AG20443 (cell line): ENCODE data around the gene SPG7.

ENCODE experiments used
- DNase-seq: peaks from one replicate; pipeline ENCODE4 v3.0.0; 2012; ENCODE audit warnings: low spot score, mixed read lengths

Gene SPG7

DNA sequence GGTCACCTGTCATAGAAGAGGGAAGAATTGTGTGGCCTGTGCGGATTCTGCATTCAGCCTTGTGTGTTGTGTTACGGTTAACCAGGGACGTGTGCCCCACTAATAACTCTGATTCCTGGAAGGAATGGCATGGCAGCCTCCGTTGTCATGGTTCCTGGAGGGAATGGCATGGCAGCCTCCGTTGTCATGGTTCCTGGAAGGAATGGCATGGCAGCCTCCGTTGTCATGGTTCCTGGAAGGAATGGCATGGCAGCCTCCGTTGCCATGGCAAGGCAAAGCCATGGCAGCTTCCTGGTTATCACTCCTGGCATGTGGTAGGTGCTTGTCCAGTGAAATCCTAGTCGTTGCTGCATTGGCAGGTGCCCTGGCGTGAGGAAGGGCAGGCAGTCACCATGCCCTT lies 8.9 kb downstream of the SPG7 start:
- no peak for DNase-seq

DNA sequence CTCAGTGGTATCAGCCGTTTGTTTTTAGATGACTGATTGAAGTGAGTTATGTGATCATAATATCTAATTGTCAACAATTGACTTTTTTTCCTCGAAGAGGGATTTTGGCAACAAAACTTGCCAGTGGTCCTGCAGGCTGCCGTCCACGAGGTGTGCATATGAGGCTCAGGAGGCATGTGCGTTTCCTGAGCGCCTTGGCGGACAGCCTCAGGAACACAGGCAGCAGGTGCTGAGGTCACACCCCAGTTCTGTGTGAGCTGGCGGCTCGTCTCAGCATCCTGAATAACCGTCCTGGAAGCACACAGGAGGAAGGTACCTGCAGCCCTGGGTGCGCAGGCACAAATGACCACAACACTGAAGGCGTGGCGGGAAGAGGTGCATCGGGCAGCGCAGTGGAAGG lies 11.7 kb downstream of the SPG7 start:
- DNase-seq = no peak

DNA sequence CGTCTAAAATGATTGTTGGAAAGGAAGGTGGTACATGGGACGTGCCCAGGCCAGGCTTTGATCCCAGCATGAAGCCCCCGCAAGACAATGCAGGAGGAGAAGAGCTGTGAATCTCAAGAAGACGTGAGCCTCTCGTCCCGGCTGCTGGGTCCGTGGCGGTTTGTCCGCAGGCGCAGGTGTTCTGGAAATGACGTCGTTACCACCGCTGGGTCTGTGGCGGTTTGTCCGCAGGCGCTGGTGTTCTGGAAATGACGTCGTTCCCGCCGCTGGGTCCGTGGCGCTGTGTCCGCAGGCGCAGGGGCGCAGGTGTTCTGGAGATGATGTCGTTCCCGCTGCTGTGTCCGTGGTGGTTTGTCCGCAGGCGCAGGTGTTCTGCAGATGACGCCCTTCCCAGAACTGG lies 14.1 kb downstream of the SPG7 start:
- no peak for DNase-seq

DNA sequence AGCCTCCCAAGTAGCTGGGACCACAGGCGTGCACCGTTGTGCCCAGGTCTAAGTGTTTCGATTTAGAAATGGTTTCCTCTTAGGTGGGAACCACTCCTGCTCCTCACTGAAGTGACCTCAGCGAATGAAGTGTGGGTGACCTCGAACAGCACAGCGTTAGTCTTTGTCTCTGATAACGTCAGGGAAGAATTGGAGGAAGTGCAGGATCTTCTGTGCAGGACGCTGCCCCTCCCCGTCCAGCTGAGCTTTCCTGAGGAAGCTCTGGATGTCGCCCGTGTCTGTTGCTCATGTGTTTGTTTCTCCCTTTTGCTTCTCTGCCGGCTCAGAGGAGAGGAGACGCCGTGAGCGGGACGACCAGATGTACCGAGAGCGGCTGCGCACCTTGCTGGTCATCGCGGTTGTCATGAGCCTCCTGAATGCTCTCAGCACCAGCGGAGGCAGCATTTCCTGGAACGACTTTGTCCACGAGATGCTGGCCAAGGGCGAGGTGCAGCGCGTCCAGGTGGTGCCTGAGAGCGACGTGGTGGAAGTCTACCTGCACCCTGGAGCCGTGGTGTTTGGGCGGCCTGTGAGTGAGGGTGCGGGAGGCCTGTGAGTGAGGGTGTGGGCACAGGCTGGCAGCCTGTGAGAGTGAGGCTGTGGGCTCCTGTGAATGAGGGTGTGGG lies 15.6 kb downstream of the SPG7 start:
- DNase-seq = no peak

DNA sequence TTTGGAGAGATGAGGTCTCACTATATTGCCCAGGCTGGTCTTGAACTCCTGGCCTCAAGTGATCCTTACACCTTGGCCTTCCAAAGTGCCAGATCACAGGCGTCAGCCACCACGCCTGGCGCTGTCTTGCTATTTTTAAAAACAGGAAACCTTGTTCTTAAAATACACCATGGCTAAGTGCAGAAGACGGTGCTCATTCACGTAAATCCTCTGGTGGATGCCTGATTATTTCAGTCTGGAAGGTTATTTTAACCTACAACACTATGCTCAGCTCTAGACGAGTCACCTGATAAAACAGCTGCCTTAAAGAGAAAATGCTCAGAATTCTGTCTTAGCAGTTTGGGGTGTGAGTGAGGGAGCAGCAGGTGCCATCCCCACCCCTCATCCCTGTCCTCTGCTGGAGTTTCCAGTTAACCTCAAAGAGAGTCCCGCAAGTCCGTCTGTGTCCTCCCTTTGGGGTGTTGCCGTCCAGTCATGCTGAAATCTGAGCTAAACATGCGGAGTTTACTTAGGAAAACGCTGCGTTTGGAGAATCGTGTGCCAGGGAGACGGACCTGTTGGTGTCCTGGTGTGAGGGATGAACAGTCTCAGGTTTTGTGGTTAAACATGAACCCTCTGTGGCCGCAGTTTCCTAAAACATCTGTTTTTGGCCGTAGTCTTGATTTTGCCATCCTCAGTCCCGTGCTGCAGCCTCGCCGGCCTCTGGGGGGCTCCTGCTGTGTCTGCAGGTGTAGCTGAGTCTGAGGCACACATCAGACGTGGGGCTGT lies 17.1 kb downstream of the SPG7 start:
- DNase-seq = no peak

DNA sequence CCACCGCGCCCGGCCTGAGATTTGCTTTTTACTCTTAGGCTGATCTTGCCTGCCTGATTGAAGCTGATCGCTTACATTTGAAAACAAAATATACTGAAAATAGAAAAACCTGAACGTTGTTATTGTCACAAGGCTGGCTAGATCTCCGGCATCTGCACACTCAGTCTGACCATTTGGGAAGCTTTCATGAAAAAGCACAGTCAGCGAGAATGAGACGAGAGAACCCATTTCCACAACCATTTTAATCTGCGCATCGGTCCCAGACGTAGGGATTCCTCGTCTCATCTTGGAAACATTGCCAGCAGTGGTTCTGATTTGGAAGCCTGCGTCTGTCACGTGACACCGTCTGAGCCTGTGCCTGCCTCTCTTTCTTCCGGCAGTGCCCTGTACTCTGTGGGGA lies 20.9 kb downstream of the SPG7 start:
- no peak for DNase-seq

DNA sequence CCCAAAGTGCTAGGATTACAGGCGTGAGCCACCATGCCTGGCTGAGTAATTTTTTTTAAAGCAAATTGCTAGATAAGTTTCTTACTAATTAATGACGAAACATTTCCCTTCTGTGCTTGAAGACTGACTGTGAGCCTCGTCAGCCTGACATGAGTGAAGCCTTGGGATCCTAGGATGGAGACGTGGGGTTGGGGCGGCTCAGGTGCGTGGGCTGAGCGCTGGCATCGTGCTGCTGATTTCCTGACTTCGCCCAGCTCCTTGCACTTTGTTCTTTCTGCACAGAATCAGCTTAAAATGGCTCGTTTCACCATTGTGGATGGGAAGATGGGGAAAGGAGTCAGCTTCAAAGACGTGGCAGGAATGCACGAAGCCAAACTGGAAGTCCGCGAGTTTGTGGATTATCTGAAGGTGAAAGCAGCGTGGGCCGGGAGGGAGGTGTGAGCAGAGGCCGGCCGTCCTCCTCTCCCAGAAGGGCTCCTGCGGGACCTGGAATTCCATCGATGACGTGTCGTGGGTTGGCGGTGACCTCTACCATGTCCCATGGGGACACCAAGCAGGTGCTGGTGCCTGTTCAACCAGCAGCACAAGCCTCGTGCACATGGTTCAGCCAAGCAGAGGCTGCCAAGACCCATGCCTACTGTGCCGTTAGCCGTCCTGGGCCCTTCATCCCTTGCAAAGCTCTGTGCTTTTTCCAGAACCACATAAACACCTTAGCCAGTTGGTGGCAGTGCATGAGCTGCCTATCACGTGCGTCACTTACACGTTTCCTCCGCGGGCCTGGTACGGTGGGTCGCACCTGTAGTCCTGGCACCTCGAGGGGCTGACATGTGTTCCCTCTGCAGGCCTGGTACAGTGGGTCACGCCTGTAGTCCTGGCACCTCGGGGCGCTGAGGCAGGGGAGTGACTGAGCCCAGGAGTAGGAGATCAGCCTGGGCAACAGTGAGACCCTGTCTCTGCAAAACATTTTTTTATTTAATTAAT lies 22.5 kb downstream of the SPG7 start:
- DNase-seq = no peak

DNA sequence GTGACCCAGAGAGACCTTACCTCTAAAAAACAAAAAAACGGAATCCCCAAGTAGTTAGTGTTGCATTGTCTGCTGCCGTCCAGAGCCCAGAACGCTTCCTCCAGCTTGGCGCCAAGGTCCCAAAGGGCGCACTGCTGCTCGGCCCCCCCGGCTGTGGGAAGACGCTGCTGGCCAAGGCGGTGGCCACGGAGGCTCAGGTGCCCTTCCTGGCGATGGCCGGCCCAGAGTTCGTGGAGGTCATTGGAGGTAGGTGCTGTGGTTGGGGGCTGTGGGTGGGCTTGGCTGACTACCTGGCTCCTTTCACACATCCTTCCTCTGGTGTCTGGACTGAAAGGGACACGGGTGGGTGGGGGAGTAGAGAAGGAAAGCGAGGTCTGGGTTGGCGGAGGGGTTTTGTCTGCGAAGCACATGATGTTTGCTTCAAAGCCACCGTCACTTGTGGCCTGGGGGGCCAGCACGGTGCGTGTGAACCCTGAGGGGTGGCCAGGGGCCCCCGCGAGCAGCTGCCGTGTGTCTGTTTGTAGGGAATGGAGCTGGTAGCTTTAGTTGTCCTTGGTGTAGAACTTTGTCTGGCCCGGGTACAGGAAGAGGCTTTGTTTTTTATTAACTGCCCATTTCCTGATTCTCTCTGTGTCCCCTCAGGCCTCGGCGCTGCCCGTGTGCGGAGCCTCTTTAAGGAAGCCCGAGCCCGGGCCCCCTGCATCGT lies 23.8 kb downstream of the SPG7 start:
- DNase-seq = no peak

DNA sequence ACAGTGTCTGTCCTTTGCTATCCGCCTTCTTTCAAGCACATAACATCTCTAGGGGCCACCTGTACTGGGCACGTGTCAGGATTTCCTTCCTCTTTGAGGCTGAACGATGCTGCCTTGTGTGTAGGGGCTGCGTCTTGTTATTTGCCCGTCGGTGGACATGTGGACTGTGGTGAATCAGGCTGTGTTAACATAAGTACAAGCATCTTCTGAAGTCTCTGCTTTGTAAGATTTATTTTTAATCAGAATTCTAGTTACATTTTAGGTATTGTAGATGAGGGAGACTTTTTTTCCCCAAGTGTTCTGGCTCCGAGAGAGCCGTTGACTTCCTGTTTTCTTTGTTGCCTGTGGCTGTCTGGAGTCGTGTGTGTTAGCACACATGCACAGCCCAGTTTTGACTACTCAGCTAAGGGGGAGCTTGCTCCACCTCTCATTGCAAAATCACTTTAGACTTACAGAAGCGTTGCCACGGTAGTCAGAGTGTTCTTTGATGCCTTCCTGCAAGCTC lies 26.1 kb downstream of the SPG7 start:
- no peak for DNase-seq

DNA sequence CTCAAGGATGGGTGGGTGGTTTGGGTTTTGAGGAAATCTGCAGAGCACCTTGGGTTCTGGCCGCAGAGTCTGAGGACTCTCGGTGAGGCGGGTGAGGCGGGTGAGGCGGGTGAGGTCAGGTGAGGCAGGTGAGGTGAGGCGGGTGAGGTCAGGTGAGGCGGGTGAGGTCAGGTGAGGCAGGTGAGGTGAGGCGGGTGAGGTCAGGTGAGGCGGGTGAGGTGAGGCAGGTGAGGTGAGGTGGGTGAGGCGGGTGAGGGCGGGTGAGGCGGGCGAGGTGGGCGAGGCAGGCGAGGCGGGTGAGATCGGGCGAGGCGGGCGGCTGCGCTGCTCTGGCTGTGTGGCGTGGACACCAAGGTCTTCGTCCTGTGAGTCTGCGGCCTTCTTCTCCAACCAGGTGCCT lies 28.2 kb downstream of the SPG7 start:
- DNase-seq = no peak

DNA sequence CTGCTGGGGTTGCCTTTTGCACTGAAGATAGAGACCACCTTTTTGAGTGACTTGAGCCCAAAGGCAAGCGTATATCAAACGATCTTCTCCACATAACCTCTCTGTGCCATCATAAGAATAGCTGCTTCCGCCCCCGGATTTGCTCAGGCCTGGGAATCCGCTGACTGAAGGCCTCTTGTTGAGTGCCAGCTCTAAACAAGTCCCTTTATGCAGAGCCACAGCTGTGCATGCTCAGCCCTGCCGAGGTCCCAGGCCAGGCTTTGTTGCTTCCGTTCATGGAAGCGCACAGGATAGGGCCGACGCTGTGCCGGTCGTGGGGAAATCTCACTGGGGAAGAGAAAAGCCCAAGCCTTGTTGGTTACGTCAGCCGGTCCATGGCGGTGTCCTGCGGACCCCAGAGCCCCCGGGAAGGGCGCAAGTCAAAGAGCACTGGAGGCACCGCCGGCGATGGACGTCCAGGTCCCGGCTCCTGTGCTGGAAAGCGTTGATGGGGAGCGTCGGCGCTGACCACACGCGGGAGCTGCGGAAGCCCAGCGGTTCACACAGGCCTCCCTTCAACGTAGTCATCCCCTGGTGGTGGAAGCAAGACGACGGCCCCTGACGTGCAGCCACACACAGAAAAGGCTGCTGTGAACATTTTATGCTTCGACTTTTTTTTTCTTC lies 28.8 kb downstream of the SPG7 start:
- no peak for DNase-seq

DNA sequence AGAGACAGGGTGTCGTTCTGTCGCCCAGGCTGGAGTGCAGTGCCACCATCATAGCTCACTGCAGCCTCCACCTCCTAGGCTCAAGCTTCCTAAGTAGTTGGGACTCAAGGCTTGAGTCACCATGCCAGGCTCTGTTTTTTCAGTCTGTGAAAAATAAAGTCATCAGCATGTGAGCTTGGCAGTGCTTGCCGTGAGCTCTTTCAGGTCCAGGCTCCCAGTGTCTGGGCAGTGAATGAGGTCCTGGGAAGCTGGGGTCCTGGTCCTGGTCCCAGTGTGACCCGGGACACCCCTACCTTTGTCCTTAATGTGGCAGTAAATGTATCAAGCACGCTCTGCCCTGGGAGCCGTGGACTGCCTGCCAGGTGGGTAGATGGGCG lies 29.3 kb downstream of the SPG7 start:
- no peak for DNase-seq

DNA sequence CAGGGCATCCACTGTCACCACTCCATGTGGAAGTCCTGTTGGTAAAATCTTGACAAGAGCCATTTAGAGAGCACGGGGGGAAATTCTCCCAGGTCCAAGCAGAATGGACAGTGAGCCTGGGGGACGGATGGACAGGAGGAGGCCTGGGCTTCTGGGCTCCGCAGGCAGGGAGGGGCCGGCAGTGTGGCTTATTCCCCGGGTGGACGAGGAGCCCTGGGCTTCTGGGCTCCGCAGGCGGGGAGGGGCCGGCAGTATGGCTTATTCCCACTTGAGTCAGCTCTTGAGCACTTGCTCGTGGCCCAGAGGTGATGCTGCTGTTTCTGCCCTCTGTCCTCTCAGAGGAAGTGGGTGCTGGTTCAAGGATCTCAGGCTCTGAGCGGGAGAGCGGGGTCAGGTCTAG lies 30.1 kb downstream of the SPG7 start:
- no peak for DNase-seq

DNA sequence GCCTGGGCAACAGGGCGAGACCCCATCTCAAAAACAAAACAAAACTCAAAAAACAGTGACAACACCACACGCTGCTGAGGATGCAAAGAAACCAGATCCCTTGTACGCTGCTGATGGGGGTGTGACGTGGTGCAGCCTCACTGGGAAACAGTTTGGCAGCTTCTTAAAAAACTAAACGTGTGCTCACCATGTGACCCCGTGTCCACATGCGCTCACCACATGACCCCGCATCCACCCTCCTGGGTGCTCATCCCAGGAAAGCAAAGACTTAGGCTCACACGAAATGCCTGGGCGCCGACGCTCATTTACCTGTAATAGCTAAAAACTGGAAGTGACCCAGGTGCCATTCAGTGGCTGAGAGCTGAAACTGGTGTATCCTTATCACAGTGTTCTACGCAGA lies 32.4 kb downstream of the SPG7 start:
- no peak for DNase-seq

DNA sequence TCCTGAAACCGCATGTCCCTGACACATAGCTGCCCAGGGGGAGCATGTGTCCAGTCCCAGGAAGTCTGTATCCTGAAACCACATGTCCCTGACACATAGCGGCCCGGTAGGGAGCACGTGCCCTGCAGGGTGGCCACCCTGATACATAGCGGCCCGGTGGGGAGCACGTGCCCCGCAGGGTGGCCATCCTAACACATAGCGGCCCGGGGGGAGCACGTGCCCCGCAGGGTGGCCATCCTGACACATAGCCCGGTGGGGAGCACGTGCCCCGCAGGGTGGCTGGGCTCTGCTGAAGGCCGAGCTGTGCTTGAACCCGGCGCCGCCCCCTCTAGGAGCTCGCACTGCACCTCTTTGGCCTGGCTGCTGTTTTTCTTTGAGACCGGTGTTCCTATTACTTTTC lies 33.6 kb downstream of the SPG7 start:
- no peak for DNase-seq

DNA sequence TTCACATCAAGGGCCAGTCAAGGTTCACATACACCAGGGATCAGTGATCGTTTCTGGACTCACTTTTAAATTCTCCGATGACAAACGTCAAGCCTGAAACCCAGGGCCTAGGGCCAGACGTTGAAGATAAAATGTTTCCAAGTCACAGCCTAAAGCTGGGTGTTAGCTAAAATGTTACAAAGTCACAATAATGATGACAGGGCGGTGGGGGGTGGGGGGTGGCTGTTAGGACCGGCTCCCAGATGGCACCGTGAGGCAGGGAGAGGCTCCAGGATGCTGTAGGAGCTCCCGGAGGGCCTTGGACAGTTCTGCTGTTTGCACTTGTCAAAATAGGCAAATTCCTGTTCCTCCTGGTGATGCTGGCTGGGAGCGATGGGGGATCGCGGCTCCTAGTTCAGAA lies 35.9 kb downstream of the SPG7 start:
- no peak for DNase-seq

DNA sequence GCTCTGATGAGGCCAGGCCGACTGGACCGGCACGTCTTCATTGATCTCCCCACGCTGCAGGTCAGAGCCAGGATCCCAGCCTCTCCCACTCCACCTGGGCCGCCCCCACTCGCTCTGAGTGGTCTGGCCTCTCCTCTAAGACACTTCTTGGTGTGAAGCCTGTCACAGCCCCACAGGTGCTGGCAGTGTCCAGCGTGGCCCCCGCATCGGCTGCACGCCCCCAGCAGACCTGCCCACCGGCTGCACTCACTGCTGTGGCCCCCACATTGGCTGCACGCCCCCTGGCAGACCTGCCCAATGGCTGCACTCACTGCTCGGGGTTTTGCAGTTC lies 36.5 kb downstream of the SPG7 start:
- DNase-seq = no peak

DNA sequence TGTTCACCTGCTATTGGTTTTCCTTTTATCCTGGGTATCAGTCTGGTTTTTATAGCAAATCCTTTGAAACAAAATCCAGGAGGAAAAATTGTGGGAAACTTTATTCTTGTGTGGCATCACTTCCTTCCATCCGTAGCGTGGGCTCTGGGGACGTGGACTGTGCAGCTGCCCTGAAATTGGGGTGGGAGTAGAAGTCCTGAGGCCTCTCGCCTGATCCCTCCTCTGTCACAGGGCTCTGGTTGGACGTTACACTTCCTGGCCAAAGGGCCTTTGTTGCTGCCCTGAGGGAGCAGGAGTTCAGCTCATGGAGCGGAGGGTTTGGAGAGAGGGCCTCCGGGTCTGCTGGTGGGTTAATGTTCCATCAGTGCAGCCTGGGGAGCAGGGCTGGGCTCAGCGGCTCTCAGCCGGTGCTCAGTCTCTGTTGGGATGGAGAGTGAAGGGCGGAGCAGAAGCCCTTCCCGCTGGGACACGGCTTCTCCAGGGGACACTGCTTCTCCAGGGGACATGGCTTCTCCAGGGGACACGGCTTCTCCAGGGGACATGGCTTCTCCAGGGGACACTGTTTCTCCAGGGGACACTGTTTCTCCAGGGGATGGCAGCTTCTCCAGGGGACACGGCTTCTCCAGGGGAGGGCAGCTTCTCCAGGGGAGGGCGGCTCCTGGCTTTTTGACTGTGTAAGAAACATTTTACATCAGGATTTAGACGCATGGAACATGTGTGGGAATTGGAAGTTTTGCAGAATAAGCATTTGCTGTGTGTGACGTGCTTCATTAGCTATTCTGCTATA lies 37.0 kb downstream of the SPG7 start:
- no peak for DNase-seq

DNA sequence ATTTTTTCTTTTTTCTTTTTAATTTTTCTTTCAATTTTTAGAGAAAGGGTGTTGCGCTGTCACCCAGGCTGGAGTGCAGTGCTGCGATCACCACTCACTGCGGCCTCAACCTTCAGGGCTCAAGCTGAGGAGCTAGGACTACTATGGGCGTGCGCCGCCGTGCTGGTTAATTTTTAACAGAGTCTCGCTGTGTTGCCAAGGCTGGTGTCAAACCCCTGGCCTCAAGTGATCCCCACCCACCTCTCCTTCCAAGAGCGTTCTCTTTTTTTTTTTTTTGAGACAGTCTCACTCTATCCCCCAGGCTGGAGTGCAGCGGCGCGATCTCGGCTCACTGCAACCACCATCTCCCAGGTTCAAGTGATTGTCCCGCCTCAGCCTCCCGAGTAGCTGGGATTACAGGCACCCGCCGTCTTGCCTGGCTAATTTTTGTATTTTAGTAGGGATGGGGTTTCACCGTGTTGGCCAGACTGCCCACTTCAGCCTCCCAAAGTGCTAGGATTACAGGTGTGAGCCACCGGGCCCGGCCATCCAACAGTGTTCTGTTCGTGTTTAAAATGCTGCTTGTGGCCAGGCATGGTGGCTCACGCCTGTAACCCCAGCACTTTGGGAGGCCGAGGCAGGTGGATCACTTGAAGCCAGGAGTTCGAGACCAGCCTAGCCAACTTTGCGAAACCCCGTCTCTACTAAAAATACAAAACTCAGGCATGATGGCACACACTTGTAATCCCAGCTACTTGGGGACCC lies 37.8 kb downstream of the SPG7 start:
- DNase-seq = no peak

DNA sequence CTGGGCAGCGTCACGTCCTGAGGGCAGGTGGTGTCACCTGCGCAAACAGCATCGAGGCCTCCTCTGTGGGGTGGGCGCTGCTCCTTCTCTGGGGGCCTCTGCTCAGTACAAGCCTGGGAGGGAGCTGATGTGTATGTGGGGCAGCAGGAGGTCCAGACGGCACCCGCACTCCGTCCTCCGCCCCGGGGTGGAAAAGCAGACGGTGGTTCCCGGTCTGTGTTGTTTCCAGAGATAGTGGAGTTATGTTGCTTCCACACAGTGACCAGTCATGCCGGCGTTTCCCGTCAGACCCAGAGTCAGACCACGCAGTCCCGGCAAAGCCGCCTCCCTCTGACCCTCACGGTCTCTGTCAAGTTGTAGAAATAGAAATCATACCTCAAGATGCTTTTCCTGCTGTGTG lies 38.6 kb downstream of the SPG7 start:
- no peak for DNase-seq
